GF-D8 (cell line): Measurements from ENCODE around the gene GPRC5D.

Experiments used
- DNase-seq: peaks from one replicate; lab custom pipeline; 2025; lab: John Stamatoyannopoulos, UW

Gene GPRC5D

DNA sequence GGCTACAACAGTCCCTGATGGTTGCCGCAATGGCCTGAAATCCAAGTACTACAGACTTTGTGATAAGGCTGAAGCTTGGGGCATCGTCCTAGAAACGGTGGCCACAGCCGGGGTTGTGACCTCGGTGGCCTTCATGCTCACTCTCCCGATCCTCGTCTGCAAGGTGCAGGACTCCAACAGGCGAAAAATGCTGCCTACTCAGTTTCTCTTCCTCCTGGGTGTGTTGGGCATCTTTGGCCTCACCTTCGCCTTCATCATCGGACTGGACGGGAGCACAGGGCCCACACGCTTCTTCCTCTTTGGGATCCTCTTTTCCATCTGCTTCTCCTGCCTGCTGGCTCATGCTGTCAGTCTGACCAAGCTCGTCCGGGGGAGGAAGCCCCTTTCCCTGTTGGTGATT, 43.7 kb downstream of the GPRC5D start:
- no peak for DNase-seq

DNA sequence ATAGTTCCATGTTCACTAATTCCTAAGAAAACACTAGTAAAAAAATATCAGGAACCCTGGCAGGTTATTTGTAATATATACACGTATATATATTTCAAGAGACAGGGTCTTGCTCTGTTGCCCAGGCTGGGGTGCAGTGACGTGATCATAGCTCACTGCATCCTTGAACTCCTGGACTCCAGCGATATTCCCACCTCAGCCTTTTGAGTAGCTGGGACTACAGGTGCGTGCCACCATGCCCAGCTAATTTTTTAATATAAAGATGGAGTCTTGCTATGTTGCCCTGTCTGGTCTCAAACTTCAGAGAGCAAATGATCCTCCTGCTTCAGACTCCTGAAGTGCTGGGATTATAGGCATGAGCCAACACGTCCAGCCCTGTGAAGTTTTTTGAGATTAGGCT, 44.4 kb downstream of the GPRC5D start:
- no peak for DNase-seq

DNA sequence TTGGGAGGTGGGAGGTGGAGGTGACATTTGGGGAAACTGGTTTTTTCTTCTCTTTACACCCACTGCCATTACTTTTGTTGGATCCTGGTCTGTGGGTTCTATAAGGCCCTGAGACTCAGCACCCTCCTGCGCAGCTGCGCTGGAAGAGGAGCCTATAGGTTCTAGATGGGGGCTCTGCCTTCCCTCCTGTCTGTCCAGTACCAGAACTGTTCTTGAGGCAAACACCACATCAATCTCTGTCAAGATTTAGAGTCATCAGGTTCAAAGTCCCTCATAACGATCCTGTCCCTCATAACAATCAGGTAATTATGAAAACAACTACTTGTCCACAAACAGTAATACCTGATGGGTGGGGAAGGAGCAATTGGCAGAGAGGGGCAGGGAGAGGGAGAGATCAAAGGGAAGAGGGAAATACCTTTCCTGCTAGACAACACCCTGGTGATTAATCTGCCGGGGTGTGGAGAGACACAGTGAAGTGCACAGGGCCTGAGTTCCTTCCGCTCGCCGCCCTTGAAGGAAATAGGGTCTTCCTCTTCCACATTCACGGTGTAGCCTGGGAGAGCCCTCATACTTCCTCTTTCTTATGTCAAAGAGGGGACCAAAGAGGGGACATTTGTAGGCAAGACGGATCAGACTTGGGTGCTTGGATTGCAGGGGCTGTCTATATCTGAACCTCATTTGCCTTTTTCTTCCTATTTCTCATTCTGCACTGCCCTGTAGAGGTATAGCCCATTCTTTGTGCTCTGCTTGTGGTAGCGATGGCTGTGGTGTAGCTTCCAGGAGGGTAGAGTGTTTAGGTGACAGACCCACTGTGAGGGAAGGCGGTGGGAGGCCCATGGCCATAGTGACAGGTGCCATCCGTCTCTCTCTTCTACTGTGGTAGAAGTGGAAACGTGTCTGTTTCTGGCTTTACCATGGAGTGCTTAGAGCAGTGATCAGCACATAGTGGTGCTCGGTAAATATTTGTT, 48.0 kb downstream of the GPRC5D start:
- no peak for DNase-seq

DNA sequence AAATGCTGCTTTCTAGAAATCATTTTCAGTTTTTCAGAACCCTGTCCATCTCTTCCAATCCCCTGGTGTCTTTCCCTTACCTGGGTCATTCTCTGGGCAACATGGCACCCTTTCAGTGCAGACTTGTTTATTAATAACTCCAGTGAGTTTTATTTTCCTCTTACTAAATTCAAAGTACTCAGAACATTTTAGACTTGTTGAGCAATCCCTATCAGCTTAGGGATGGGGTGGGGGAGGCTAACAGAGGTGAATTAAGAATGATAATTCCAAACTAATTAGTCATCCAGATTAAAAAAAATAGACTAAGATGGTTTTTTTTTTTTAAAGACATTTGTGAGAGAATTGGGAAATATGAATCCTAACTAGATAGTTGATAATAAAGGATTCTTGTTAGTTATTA, 49.9 kb downstream of the GPRC5D start:
- no peak for DNase-seq

DNA sequence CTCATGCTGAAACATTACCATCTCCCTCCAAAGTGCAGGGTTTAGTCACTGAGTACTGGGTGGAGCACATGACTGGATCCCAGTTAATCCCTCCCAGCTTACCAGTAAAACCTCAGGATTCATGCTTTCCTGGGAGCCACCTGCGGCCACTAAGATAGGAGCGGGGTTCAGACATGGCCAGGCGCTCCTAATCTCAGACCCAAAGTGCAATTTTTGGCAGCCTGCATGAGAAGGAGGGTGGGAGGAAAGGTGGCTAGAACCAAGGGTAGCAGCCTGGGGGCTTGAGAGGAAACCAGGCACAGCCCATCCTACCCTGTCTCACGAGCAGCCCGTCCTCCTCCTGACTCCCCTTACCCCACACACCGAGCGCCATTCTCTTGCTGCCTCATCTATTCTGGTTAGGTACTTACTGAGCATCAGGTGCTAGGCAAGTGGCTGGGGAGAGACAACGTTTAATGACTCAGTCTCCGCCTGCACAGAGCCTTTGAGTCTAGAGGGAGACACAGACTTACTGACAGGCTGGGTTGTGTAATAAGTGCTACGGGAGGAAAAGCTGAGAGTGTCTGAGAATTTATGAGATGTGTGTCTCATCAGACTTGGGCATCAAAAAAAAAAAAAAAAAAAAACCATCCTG, 50.7 kb downstream of the GPRC5D start:
- DNase-seq, result no peak

DNA sequence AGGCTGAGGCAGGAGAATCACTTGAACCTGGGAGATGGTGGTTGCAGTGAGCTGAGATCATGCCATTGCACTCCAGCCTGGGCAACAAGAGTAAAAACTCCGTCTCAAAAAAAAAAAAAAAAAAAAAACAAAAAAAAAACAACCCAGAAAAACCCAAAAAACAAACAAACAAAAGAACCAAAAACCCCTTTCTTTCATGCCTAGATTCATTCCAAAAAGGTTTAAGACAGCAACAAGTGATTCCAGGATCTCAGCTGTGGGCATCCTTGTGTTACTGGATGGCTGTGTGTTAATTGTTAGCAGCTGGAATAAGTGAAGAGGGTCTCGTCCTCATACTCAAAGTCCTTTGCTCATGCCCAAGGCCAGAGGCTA, 51.2 kb downstream of the GPRC5D start:
- DNase-seq, result no peak

DNA sequence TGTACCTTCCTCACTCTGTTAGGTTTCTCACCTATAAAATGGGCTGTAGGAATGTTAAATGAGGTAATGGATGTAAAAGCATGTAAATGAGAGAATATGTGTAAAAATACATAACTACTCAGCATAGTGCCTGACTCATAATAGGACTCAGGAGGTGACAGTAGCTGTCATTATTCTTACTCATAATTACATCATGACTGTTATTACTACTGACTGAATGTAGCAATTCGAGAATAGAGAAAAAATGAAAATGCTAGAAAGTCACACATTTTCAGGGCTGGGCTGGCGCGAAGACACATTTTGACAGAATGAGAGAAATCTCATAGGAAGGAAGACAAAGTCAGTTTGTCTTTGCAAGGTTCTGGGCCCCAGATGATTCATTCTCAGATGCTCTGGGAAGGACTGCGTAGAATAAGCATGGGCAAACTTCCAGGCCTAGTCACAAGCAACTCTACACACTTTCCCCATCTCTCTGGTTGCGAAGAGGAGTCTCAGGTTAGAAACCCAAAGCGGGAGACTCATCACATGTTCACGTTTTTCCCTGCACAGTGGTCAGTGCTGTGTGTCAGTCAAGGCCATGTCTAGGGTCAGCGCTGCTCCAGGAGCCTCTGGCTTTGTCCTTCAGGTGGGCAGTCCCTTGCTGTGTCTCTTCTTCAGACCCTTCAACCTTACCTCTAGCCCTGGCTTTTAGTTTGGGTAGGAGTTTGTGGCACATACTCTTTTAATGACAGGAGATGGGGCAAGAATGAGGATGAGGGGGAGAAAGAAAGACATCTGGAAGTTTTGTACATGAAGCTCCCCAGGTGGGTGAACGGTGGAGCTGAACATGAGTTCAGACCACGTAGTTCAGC, 52.2 kb downstream of the GPRC5D start:
- no peak for DNase-seq

DNA sequence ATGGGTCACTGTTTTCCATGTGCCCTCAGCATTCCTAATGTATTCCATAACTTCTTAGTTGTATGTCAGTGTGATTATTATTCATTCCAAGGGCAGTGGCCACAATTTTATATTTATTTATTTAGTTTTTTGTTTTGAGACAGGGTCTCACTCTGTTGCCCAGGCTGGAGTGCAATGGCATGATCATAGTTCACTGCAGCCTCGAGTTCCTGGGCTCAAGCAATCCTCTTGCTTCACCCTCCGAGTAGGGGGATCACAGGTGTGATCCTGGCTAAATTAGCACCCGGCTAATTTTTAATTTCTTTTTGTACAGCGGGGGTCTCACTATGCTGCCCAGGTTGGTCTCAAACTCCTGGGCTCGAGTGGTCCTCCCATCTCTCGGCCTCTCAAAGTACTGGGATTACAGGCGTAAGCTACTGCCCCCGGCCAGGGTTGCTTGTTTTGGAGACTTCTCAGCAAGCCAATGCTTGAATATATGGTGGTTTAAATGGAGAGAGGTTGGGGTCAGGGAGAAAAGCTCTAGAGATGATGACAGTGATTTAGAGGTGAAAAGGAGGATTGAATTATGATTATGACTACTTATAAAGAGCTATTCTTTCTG, 53.0 kb downstream of the GPRC5D start:
- no peak for DNase-seq

DNA sequence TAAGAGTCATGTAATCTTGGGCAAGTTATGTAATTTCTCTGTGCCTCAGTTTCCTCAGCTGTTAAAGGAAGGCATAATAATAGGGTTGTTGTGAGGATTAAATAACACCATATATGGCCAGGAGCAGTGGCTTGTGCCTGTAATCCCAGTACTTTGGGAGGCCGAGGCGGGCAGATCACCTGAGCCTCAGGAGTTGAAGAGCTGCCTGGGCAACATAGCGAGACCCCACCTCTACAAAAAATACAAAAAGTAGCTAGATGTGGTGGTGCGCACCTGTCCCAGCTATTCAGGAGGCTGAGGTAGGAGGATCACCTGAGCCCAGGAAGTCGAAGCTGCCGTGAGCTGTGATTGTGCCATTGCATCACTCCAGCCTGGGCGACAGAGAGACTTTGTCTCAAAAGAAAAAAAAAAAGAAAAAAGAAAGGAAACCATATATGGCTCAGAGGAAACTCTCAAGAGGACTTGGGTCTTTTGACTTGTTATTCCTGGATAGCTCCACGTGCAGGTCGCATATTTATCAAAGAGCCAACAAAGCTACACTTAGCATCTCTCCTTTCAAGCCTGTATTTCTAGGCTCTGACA, 53.7 kb downstream of the GPRC5D start:
- DNase-seq, result no peak

DNA sequence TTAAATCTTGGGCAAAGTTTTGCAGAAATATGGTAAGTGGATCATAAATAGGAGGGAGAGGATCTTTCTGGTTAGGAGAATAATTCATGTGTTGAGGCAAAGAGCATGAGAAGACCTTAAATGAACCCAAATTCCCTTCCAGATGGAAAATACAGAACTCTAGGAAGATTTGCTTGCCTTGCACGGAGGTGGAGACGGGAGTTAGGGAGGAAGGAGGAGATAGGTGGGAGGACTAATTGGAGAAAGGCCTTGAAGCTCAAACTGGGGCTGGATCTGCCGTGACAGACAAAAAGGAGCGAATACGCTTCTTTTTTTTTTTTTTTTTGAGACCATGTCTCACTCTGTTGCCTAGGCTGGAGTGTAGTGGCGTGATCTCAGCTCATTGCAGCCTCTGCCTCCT, 54.7 kb downstream of the GPRC5D start:
- no peak for DNase-seq

DNA sequence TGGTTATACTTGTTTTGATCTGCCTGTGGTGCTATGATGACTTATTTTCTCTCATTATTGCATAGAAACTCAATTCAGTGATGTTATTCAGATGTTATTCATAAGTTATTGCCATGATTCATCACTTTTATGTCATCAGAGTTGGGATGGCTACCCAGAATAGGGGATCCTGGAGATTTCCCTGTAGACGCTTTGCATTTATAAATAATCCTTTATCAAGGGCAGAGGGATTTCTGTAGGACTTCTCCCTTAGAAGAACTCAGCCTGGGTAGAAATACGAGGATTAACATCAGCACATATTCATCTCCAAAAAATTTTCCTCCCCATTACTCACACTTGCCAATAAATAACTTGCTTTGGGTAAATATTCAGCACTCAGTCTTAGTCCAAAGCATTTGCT, 55.7 kb downstream of the GPRC5D start:
- DNase-seq, result no peak

DNA sequence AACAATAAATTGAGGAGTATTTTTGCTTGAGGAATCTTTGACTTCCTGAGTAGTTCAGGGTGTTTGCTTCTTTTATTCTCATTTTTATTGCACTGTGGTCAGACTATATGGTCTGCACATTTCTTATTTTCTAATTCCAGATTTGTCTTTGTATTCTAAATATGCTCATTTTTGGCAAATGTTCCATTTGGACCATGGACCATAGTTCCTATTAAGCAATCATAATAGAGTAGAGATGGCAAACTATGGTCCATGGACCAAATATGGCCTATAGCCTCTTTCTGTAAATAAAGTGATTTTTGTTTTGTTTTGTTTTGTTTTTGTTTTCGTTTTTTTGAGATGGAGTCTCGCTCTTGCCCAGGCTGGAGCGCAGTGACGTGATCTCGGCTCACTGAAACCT, 58.5 kb downstream of the GPRC5D start:
- no peak for DNase-seq

DNA sequence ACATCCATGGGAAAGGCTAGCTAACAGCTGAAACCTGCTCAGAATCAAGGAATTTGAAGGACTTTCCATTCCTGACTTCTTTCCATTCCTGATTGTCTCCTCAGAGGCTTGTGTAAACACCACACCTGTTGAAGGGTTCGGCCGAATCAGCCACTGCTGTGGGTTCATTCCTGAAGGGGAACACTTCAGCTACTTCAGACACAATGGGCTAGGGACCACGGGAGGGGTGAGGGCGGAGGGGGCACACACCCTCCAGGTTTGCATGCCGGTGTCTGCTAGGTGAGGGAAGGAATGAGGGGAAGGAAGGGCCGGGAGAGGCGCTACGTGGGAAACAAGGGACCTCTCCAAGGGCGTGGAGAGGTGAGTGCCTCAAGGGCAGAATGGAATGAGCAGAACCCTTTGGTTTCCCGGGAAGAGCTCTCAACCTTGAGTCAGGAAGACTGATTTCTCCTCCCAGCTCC, 59.3 kb downstream of the GPRC5D start:
- DNase-seq, result no peak

DNA sequence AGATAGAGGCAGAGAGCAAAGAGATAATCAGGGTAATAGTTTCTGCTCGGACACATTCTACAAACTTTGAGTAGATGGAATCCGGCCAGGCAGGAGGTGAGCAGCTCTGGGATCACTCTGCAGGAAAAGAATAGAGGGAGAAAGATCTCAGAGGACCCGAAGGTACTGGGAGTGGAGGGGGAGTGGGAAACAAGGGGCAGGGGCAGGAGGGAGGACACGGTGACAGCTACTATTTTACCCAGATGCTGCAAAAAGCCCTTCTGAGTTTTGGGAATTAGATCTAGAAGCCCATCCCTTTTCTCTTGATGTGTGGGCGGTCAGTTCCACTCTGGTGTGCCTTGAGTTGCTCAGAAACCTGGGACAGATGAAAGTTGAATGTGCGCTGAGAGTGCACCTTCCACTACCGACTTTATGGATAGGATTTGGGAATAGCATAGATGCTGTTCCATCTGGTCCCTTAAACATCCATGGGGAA, 60.1 kb downstream of the GPRC5D start:
- DNase-seq, result no peak

DNA sequence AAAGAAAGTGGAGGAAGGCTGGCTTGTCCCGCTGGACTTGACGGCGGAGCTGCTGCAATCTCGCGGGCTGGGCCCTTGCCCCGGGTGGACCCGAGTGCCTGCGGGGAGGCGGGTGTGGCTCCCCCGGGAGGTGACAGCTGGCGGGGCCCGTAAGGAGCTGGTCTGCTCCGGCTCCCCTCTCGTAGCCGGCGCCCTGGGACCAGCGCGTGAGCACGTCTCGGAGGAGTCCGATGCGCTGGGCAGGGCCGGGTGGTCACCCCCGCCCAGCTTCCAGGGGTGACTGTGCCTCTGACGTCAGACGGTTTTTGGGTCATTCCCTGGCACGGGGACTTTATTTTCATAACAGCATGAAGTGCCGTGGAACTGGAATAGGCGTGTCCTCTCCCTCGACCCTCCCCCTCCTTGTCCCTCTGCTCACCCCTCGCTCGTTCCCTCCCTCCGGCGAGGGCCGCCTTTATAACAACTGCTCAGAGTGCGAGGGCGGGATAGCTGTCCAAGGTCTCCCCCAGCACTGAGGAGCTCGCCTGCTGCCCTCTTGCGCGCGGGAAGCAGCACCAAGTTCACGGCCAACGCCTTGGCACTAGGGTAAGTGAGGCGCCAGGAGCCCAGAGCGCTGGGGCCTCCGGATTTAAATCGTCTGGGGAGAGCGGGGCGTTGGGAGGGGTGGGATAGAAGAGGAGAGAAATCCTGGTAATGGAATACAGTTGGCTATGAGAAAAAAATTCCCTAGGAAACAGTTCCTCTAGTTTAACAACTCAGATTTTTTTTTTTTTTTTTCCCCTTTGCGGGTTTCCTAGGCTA, 60.7 kb downstream of the GPRC5D start, which contains the start of gene GPRC5A:
Gene GPRC5A (plus strand): TSS at position 483 of the 801 bp plus-strand sequence. CDS start 16,688 bp downstream, outside the sequence.
- DNase-seq, result no peak
